GM12873 (cell line): ENCODE measurements around the gene SEC14L3.

ENCODE experiments used
- CTCF ChIP-seq: IDR thresholded peaks from 2 replicates; pipeline ENCODE4 v1.5.1; 2012; ENCODE audit warnings: low read depth, mild to moderate bottlenecking, moderate library complexity, low read length, control low read depth; ENCODE audit not compliant: insufficient read depth; ENCODE audit errors: missing control alignments

SEC14L3 gene

GRCh38 chr22:30439836-30440235 is 32.0 kb downstream of the SEC14L3 start:
- TF ChIP-seq CTCF, result no peak

DNA sequence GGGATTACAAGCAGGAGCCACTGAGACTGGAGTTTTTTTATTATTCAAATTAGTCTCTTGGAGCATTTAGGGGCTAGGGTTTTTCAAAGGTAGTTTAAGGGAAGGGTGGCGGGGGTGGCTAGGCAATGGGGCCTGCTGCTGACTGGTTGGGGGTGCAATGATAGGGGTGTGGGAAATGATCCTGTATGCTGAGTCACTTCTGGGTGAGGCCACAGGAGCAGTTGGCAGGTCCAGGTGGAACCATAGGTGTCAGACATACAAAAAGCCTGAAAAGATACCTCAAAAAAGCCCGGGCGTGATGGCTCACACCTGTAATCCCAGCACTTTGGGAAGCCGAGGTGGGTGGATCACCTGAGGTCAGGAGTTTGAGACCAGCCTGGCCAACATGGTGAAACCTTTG is 32.6 kb downstream of the SEC14L3 start:
- TF ChIP-seq CTCF, result no peak

DNA sequence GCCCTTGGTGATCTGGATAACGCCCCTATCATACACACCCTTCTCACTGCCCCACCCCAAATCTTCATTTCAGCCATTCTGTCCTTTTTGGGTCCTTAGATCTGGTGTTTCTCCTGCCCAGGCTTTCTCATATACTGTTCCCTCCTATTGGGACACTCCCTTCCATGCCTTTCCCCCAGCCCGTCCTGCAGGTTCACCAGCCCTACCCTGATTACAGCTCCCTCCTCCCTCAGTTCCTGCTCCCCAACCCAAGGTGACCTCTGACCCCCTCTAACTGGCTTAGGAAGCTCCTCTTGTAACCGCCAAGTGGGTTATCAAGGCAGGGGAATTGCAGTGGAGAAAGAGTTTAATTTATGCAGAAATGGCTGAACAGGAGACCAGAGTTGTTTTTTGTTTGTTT is 33.3 kb downstream of the SEC14L3 start:
- TF ChIP-seq CTCF, result no peak

GRCh38 chr22:30436196-30436595 is 35.6 kb downstream of the SEC14L3 start:
- no peak for TF ChIP-seq CTCF

DNA sequence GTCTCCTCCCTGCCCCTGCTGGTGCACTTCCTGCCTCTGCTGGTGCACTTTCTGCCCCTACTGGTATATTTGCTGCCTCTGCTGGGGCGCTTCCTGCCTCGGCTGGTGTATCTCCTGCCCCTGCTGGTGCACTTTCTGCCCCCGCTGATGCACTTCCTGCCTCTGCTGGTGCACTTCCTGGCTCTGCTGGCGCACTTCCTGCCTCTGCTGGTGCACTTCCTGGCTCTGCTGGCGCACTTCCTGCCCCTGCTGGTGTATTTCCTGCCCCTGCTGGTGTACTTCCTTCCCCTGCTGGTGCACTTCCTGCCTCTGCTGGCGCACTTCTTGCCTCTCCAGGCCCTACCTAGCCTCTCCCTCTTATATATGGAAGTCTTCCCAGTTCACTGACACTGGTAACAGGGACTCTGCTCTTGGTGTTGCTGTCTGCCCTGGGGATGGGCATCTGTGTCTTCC is 36.1 kb downstream of the SEC14L3 start:
- peak; percentile 46 for TF ChIP-seq CTCF

DNA sequence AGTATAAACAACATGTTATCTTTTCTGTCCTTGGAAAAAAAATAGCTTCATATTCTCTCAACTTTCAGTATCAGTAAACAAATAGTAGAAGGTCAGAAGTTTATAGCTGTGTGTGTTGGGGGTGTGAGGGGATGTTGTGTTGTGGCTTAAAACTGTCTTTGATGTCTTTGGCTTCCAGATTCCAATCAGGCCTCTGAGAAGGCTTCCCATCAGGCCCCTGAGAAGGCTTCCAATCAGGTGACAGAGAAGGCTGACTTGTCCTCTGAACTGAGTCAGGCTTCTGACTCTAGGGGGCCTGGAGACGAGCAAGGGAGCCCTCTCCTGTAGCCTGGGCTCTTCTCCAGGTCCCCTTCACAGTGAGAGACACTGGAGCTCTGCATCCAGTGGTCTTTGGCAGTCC is 37.0 kb downstream of the SEC14L3 start:
- TF ChIP-seq CTCF, result no peak

DNA sequence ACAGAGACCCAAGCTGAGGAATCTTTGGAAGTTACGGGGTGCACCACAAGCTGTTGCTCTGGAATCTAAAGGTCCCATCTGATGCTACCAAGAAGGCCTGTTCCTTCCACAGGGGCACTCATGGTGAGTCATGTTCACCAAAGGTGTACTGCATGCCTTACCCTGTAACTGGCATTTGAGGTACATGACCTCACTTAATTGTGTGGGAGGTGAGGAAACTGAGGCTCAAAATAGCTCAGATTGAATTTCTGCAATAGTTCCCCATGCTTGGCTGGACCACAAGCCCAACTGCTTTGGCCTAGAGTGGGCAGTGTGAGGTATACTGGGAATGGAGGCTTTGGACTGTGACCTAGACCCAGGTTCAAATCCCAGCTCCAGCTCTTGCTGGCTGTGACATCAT is 38.0 kb downstream of the SEC14L3 start:
- no peak for TF ChIP-seq CTCF
